Thyroid gland (tissue), 4 donors: Measurements from ENCODE around the gene PFDN1.

Source experiments
- POLR2A ChIP-seq, 2 donors: fragments of 450-650 bp; IDR thresholded peaks; one replicate each; pipeline ENCODE4 v1.6.1; 2017; ENCODE audit warnings: antibody characterized with exemption in 2 of 2, mild to moderate bottlenecking in 2 of 2, moderate library complexity in 1 of 2
- TF ChIP-seq, protein P1 (sequence below), 6 experiments: fragments of 200-600 bp in 3 of 6; fragments of 450-650 bp in 3 of 6; sonication (generic) in 3 of 6; IDR thresholded peaks; one replicate each; pipeline ENCODE4 v1.5.1; 2016 to 2019; ENCODE audit warnings: antibody characterized with exemption in 6 of 6, mild to moderate bottlenecking in 2 of 6, inconsistent platforms in 1 of 6, moderate library complexity in 1 of 6

DNA sequence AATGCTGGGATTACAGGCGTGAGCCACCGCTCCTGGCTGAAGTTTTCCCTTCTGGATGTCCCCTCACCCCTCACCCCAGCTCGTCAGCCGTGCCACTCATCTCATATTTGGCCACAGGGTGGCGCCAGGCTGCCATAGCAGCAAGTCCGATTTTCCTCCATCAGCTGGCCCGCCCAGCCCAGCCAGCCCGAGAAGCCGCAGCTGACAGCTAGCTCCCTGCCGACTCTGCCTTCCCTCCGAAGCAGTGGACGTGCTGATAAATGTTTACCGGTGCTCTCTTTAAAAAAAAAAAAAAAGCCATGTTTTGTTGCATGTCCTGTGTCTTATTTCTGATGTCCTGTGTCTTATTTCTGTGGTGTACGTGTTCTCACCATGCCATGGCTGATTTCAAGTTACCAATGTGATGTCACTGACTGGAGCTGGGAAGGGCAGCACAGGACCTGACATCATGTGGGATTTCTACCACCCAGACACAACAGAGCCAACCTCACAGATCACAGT, 58.3 kb downstream of the PFDN1 start:
- TF ChIP-seq, protein P1, sequence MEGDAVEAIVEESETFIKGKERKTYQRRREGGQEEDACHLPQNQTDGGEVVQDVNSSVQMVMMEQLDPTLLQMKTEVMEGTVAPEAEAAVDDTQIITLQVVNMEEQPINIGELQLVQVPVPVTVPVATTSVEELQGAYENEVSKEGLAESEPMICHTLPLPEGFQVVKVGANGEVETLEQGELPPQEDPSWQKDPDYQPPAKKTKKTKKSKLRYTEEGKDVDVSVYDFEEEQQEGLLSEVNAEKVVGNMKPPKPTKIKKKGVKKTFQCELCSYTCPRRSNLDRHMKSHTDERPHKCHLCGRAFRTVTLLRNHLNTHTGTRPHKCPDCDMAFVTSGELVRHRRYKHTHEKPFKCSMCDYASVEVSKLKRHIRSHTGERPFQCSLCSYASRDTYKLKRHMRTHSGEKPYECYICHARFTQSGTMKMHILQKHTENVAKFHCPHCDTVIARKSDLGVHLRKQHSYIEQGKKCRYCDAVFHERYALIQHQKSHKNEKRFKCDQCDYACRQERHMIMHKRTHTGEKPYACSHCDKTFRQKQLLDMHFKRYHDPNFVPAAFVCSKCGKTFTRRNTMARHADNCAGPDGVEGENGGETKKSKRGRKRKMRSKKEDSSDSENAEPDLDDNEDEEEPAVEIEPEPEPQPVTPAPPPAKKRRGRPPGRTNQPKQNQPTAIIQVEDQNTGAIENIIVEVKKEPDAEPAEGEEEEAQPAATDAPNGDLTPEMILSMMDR (IDR thresholded peaks at IDR 0.05) = peak; percentile 61 to 94 (median 88)
- TF ChIP-seq POLR2A (IDR thresholded peaks at IDR 0.05) = no peak
